Activated naive CD4-positive, alpha-beta T cell treated with anti-CD3 and anti-CD28 coated beads for 36 hours (primary cell): ENCODE results near the gene SCRN1. TPM values are rescaled to one million over a fixed set of nuclear protein-coding genes. Genes with fewer than 3 reads are reported as not detected.

Source experiments
- CTCF ChIA-PET: fragments of 350-600 bp; sonication (Branson Sonifier 250); formaldehyde crosslinking; loops from one replicate; lab custom pipeline; 2021; ENCODE audit warnings: antibody characterized with exemption; lab: Charles Lee
- DNase-seq: peaks from one replicate; pipeline ENCODE4 v3.0.0-alpha.2; 2020
- H3K27ac Mint-ChIP-seq: one replicate; pipeline ENCODE4 v1.8.0; 2021; ENCODE audit warnings: mild to moderate bottlenecking, mixed read lengths
- H3K27me3 Mint-ChIP-seq: one replicate; pipeline ENCODE4 v1.8.0; 2021; ENCODE audit warnings: low read depth, mixed read lengths
- H3K36me3 Mint-ChIP-seq: one replicate; pipeline ENCODE4 v1.8.0; 2021; ENCODE audit warnings: low read depth, mixed read lengths
- H3K4me1 Mint-ChIP-seq: one replicate; pipeline ENCODE4 v1.8.0; 2021; ENCODE audit warnings: low read depth, mixed read lengths
- H3K4me3 Mint-ChIP-seq: one replicate; pipeline ENCODE4 v1.8.0; 2021; ENCODE audit warnings: mild to moderate bottlenecking, moderate library complexity, mixed read lengths
- H3K9me3 Mint-ChIP-seq: one replicate; pipeline ENCODE4 v1.8.0; 2021; ENCODE audit warnings: mixed read lengths
- intact Hi-C: fragments of 100-400 bp; cut with micrococcal nuclease; formaldehyde crosslinking; loops from one replicate; pipeline ENCODE4 v1.15.1; 2023
- total RNA-seq, 2 experiments: library from RNA; stranded (reverse); gene quantifications; one replicate each; pipeline ENCODE4 v1.2.3, GENCODE V29; 2021

SCRN1 gene
- total RNA-seq, 2 experiments from 2014 or later = 1.6 to 2.4 TPM

DNA sequence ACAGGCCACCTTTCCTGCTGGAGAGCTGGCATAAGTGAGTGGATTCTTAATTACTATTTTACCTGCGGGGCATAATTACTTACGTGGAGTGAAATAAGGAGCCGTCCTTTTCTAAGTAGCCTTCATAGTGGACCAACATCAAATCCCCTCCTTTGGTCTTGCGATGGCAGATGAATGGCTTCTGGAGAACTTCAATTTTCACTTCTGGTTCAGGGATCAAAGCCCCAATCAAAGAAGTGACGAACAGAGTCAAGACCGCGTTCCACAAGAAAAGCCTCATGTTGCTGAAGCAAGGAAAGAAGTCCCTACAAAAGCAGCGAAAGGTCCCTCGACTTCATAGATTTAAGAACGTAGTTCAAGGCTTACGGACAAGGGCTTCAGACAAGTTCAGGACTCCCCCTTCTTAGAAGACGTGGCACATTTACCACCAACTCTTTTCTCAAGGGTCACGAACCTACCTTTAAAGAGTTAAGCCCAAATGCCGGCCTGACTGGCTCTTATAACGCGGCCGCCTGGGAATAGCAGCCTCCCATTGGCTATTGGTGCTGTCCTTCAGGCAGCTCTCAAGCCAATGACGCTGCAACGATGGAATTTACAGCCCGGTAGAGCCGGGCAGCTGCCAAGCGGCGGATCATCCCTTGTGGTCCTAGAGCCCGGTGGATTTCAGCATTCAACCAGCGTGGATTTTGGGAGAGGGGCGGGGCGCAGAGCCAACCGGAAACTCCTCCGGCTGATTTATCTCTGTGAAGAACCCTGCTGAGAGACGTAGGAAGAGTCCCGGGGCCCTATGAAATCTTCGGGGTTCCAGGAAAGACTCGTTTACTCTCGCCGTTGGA lies 36.8 kb upstream of the SCRN1 start, which contains the start of gene FKBP14:
Gene FKBP14 (minus strand): TSS at position 474 of the 836 bp plus-strand sequence. CDS start 194 bp downstream, at position 280.
- Mint-ChIP-seq H3K4me3 (no peak within 1 kb of the TSS), H3K27me3 (no peaks in the 10 kb centered on the region), H3K9me3 (no peaks in the 10 kb centered on the region), H3K36me3 (no peaks in the 10 kb centered on the region), H3K27ac (peak within 1 kb of the TSS; percentile 75), H3K4me1 (peaks cover 27% of the 10 kb centered on the region)
- peak; percentile 96 for DNase-seq
- CTCF ChIA-PET = interaction anchor here (0.6 kb wide), 1 partner anchor 35 kb away, joined by 3 read pairs; no protein-coding TSS in a partner anchor
- intact Hi-C loops = loop anchor here (1.0 to 5.0 kb wide), 11 partner anchors 36 to 934 kb away; partner anchors contain the start of genes GARS1, GGCT, MINDY4 and SCRN1

DNA sequence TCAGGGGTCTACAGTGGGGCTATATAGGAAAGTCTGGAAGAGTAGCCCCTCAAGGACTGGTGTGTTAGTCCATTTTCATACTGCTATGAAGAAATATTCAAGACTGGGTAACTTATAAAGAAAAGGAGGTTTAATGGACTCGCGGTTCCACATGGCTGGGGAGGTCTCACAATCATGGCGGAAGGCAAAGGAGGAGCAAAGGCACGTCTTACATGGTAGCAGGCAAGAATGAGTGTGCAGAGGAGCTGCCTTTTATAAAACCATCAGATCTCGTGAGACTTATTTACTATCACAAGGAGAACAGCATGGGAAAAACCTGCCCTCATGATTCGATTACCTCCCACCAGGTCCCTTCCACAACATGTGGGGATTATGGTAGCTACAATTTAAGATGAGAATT lies 33.9 kb upstream of the SCRN1 start:
- CTCF ChIA-PET = no interaction called here

GRCh38 chr7:30022991-30023390 lies 33.4 kb upstream of the SCRN1 start:
- H3K4me1 Mint-ChIP-seq = peaks cover 32% of the 10 kb centered on the region
- no peak overlapping the region for H3K4me3 Mint-ChIP-seq
- H3K9me3 Mint-ChIP-seq = no peaks in the 10 kb centered on the region
- intact Hi-C loops = no loop called here
- H3K36me3 Mint-ChIP-seq = peaks cover 2% of the 10 kb centered on the region
- CTCF ChIA-PET = no interaction called here
- DNase-seq = no peak
- no peaks in the 10 kb centered on the region for H3K27me3 Mint-ChIP-seq
- H3K27ac Mint-ChIP-seq = no peak overlapping the region

More for the DNA sequence above, 33.9 kb upstream of the SCRN1 start:
- Mint-ChIP-seq H3K4me3 (no peak overlapping the region), H3K27ac (no peak overlapping the region), H3K36me3 (no peaks in the 10 kb centered on the region), H3K27me3 (no peaks in the 10 kb centered on the region), H3K9me3 (no peaks in the 10 kb centered on the region), H3K4me1 (peaks cover 32% of the 10 kb centered on the region)
- intact Hi-C loops = no loop called here
- no peak for DNase-seq

DNA sequence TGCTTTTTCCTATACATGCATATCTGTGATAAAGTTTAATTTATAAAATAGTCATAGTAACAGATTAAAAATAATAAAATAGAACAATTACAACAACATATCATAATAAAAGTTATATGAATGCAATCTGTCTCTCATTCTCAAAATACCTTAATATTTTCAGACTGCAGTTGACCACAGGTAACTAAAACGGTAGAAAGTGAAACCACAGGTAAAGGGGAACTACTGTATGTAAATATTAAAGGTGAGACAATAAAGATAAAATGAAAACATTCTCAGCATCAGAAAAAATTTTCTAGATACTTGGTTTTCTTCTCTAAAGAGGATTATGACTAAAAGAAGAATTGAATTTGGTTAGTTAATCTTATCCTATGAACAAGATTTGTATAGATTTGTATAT lies 30.9 kb upstream of the SCRN1 start:
- intact Hi-C loops = no loop called here
- H3K4me3 Mint-ChIP-seq = no peak overlapping the region
- H3K9me3 Mint-ChIP-seq = no peaks in the 10 kb centered on the region
- H3K4me1 Mint-ChIP-seq = peaks cover 30% of the 10 kb centered on the region
- DNase-seq = no peak
- CTCF ChIA-PET = no interaction called here
- H3K27me3 Mint-ChIP-seq = no peaks in the 10 kb centered on the region
- no peak overlapping the region for H3K27ac Mint-ChIP-seq
- peaks cover 2% of the 10 kb centered on the region for H3K36me3 Mint-ChIP-seq

- CTCF ChIA-PET = no interaction called here
- Mint-ChIP-seq H3K27me3 (no peaks in the 10 kb centered on the region), H3K4me3 (no peak overlapping the region), H3K27ac (no peak overlapping the region), H3K4me1 (peaks cover 24% of the 10 kb centered on the region), H3K36me3 (peaks cover 2% of the 10 kb centered on the region), H3K9me3 (no peaks in the 10 kb centered on the region)
- intact Hi-C loops = no loop called here
- DNase-seq = no peak
These were observed 30.4 kb upstream of the SCRN1 start for GRCh38 chr7:30019960-30020359.

DNA sequence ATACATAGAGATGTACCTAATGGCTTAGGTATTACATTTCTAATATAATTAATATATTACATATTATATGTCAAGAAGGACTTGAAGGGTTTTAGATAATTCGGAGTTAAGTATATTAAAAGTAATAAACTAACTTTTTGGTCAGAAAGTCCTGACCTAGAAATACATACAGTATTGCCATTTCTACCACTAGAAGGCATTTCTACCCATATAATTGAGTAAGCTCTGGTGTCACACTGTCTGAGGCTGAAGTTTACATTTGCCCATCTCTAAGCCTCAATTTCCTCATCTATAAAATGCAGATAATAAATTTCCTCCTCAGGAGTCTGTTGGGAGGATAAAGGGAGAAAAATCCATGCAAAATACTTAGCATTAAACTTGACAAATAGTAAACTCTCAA lies 29.8 kb upstream of the SCRN1 start:
- no peak overlapping the region for H3K27ac Mint-ChIP-seq
- H3K27me3 Mint-ChIP-seq = no peaks in the 10 kb centered on the region
- peaks cover 19% of the 10 kb centered on the region for H3K4me1 Mint-ChIP-seq
- no peaks in the 10 kb centered on the region for H3K9me3 Mint-ChIP-seq
- H3K4me3 Mint-ChIP-seq = no peak overlapping the region
- CTCF ChIA-PET = no interaction called here
- intact Hi-C loops = no loop called here
- H3K36me3 Mint-ChIP-seq = peaks cover 2% of the 10 kb centered on the region
- DNase-seq = no peak

DNA sequence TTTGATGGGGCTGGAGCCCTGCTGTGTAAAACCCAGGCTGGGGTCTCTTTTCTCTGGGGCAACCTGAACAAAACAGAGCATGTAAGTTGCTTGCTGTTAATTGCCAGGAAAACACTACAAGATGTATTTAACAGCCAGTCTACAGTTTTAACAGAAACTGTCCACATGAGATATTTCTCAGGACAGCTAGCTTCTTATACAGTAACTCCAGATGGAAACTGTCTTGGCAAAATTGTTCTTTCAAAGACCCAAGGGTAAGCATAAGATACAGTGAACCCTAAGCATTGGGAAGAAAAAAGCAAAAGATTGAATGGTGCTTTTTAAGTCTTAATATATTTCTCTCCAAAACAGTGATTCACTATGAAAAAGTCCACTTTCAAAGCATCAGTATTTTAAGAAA lies 28.9 kb upstream of the SCRN1 start:
- peaks cover 4% of the 10 kb centered on the region for H3K36me3 Mint-ChIP-seq
- no peaks in the 10 kb centered on the region for H3K9me3 Mint-ChIP-seq
- H3K27ac Mint-ChIP-seq = no peak overlapping the region
- H3K4me1 Mint-ChIP-seq = peaks cover 10% of the 10 kb centered on the region
- no peak for DNase-seq
- CTCF ChIA-PET = no interaction called here
- no peaks in the 10 kb centered on the region for H3K27me3 Mint-ChIP-seq
- intact Hi-C loops = no loop called here
- no peak overlapping the region for H3K4me3 Mint-ChIP-seq

DNA sequence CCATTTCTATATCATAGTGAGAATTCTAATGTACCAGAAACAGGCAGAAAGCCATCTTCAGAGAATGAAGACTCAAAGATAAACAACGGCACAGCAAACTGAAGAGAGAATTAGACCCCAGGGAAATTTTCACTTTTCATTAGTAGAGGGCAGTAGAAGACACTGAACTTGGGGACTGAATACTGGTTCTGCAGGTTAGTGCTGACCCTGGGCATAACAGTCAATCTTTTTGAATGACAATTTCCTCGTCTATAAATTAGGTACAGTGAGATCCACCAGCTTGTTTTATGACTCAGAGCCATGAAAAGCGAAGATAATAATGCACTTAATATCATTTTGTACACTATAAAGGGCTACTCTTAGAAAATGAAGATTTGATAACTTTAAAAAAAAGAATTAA lies 23.2 kb upstream of the SCRN1 start:
- H3K36me3 Mint-ChIP-seq = peaks cover 5% of the 10 kb centered on the region
- H3K9me3 Mint-ChIP-seq = no peaks in the 10 kb centered on the region
- no peak for DNase-seq
- H3K4me1 Mint-ChIP-seq = no peaks in the 10 kb centered on the region
- no peak overlapping the region for H3K27ac Mint-ChIP-seq
- intact Hi-C loops = no loop called here
- CTCF ChIA-PET = no interaction called here
- no peak overlapping the region for H3K4me3 Mint-ChIP-seq
- H3K27me3 Mint-ChIP-seq = no peaks in the 10 kb centered on the region

GRCh38 chr7:30010021-30010420 lies 20.4 kb upstream of the SCRN1 start:
- CTCF ChIA-PET = no interaction called here
- H3K27me3 Mint-ChIP-seq = no peaks in the 10 kb centered on the region
- H3K9me3 Mint-ChIP-seq = no peaks in the 10 kb centered on the region
- H3K27ac Mint-ChIP-seq = no peak overlapping the region
- no peak overlapping the region for H3K4me3 Mint-ChIP-seq
- intact Hi-C loops = no loop called here
- DNase-seq = no peak
- H3K36me3 Mint-ChIP-seq = peaks cover 5% of the 10 kb centered on the region
- H3K4me1 Mint-ChIP-seq = no peaks in the 10 kb centered on the region

GRCh38 chr7:30005464-30005863 lies 15.9 kb upstream of the SCRN1 start:
- peaks cover 8% of the 10 kb centered on the region for H3K27me3 Mint-ChIP-seq
- no peak overlapping the region for H3K4me3 Mint-ChIP-seq

DNA sequence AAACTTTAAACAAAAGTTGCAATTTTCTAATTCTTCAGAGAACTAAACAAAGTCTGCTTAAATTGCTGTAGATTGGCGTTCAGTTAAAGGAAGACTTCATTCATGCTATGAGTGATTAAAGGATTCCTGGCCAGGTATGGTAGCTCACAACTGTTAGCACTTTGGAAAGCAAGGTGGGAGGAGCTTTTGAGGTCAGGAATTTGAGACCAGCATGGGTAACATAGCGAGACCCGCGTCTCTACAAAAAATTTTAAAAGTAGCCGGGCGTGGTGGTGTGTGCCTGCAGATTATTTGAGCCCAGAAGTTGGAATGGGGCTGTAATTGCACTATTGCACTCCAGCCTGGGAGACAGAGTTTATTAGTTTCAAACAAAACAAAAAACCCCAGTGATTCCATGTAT lies 13.5 kb upstream of the SCRN1 start:
- peaks cover 21% of the 10 kb centered on the region for H3K27me3 Mint-ChIP-seq
- H3K9me3 Mint-ChIP-seq = no peaks in the 10 kb centered on the region
- intact Hi-C loops = no loop called here
- H3K4me1 Mint-ChIP-seq = no peaks in the 10 kb centered on the region
- no peak overlapping the region for H3K27ac Mint-ChIP-seq
- H3K36me3 Mint-ChIP-seq = no peaks in the 10 kb centered on the region
- no peak for DNase-seq
- CTCF ChIA-PET = no interaction called here
- no peak overlapping the region for H3K4me3 Mint-ChIP-seq

More at GRCh38 chr7:30005464-30005863, 15.9 kb upstream of the SCRN1 start:
- CTCF ChIA-PET = interaction anchor here (0.6 to 0.8 kb wide), 2 partner anchors 22 to 209 kb away, joined by 3 to 4 read pairs; partner anchors contain the start of gene PLEKHA8
- H3K9me3 Mint-ChIP-seq = no peaks in the 10 kb centered on the region
- intact Hi-C loops = no loop called here
- no peak overlapping the region for H3K27ac Mint-ChIP-seq
- H3K36me3 Mint-ChIP-seq = no peaks in the 10 kb centered on the region
- no peak for DNase-seq
- H3K4me1 Mint-ChIP-seq = no peaks in the 10 kb centered on the region

DNA sequence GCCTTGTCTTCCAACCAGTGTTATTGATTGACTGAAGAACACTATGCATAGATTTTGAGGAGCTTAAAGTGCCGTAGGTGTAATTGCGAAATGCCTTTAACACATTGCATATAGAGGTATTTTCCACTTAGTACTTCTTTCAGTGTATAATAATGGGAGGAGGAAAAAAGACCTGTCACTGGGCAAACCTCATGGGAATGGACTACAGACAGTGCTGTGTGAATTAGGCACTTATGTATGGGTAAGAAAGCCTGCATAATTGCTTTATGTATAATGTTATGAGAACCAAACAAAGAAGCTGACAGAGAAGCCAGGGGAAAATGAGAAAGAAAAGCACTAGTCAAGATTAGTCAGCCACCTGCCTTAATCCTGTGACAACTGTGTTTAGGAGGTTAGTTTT lies 12.4 kb upstream of the SCRN1 start:
- Mint-ChIP-seq H3K4me3 (no peak overlapping the region), H3K27ac (no peak overlapping the region), H3K4me1 (no peaks in the 10 kb centered on the region), H3K9me3 (peaks cover 3% of the 10 kb centered on the region), H3K27me3 (peaks cover 29% of the 10 kb centered on the region), H3K36me3 (no peaks in the 10 kb centered on the region)
- intact Hi-C loops = no loop called here
- CTCF ChIA-PET = no interaction called here
- DNase-seq = no peak

DNA sequence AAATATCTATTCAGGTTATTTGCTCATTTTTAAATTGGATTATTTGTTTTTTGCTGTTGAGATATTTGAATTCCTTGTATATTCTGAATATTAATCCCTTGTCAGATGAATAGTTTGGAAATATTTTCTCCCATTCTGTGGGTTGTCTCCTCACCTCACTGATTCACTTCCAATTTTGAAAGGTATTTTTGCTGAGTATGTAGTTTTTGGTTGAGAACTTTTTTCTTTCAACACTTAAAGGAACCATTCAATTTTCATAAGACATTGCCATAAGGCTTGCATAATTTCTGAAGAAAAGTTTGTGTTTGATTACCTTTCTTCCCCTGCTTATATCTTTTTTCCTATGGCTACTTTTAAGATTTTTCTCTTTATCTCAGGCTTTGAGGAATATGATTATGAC lies 8.9 kb upstream of the SCRN1 start:
- Mint-ChIP-seq H3K9me3 (peaks cover 10% of the 10 kb centered on the region), H3K27me3 (peaks cover 39% of the 10 kb centered on the region), H3K36me3 (no peaks in the 10 kb centered on the region), H3K4me3 (no peak overlapping the region), H3K27ac (no peak overlapping the region), H3K4me1 (no peaks in the 10 kb centered on the region)
- intact Hi-C loops = no loop called here
- DNase-seq = no peak
- CTCF ChIA-PET = no interaction called here
